Measurements from ENCODE around the gene TMEM190.

Gene TMEM190

DNA sequence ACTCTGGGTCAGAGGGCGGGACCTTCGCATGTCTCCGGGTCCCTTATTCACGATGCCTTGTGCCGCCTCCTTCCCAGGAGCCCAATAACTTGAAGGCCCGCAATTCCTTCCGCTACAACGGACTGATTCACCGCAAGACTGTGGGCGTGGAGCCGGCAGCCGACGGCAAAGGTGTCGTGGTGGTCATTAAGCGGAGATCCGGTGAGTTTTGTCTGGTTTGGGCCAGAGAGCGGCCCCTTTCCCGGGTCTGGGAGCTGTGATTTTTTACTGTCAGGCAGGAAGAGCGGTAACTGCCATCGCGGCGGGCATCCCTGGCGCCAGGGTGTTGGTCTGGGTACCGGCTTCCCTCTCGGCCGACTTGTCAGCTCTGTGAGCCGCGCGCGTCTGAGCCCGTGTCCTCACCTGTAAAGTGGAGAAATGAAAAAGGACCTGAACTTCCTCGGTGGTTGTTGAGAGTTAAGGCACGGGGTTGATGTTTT is 9.9 kb downstream of the TMEM190 start:
- peak overlapping the region; percentile 77 for H2AK5ac ChIP-seq (ENCODE audit: low read length)
- H3K79me1 ChIP-seq (ENCODE audit: low read length) = peaks cover 16% of the 10 kb centered on the region
- no CpG with 5 or more reads among the region's 33 CpGs for WGBS (ENCODE audit: extremely low coverage, insufficient coverage, insufficient read length)
- peak overlapping the region; percentile 83 for H3K4me2 ChIP-seq (ENCODE audit: low read length)
- H3K18ac ChIP-seq (ENCODE audit: low read length) = peak overlapping the region; percentile 94
- no peak overlapping the region for H2AFZ ChIP-seq (ENCODE audit: insufficient read depth, low read length, poor library complexity)
- no peak overlapping the region for H2BK5ac ChIP-seq (ENCODE audit: low read depth, low read length, poor library complexity)
- H2BK12ac ChIP-seq (ENCODE audit: low read length) = no peak overlapping the region
- H2BK120ac ChIP-seq (ENCODE audit: insufficient read depth, low read length, poor library complexity) = peak overlapping the region; percentile 37
- H3K23ac ChIP-seq (ENCODE audit: low read length) = no peak overlapping the region
- H3K4ac ChIP-seq (ENCODE audit: low read depth, low read length) = peak overlapping the region; percentile 98
- H3K79me2 ChIP-seq (ENCODE audit: control insufficient read depth, insufficient read depth, low read length, poor library complexity) = peaks cover 28% of the 10 kb centered on the region
- peak overlapping the region; percentile 4 for H3K27ac ChIP-seq (ENCODE audit: low read depth, low read length)
- peak overlapping the region; percentile 15 for H4K91ac ChIP-seq (ENCODE audit: low read depth, low read length)
- H3K4me3 ChIP-seq (ENCODE audit: low read depth, low read length) = peak overlapping the region; percentile 93
- H3K14ac ChIP-seq (ENCODE audit: low read length) = peak overlapping the region; percentile 94
- H4K12ac ChIP-seq (ENCODE audit: low read depth, low read length) = no peak overlapping the region
- peaks cover 46 to 47% of the 10 kb centered on the region in 2 experiments for H3K36me3 ChIP-seq (ENCODE audit: control insufficient read depth in 1 of 2, insufficient read depth in 2 of 2, low read length in 2 of 2)
- H3K9ac ChIP-seq (ENCODE audit: low read length) = peak overlapping the region; percentile 84
- no peaks in the 10 kb centered on the region for H3K27me3 ChIP-seq (ENCODE audit: insufficient read depth, low read length)
- peak; percentile 67 to 71 for DNase-seq
- peaks cover 37% of the 10 kb centered on the region in 2 experiments for H3K4me1 ChIP-seq (ENCODE audit: control insufficient read depth in 1 of 2, insufficient read depth in 2 of 2, low read length in 2 of 2)
- H3K9me3 ChIP-seq (ENCODE audit: insufficient read depth, low read depth, low read length) = no peaks in the 10 kb centered on the region
- H4K8ac ChIP-seq (ENCODE audit: low read depth, low read length) = no peak overlapping the region

DNA sequence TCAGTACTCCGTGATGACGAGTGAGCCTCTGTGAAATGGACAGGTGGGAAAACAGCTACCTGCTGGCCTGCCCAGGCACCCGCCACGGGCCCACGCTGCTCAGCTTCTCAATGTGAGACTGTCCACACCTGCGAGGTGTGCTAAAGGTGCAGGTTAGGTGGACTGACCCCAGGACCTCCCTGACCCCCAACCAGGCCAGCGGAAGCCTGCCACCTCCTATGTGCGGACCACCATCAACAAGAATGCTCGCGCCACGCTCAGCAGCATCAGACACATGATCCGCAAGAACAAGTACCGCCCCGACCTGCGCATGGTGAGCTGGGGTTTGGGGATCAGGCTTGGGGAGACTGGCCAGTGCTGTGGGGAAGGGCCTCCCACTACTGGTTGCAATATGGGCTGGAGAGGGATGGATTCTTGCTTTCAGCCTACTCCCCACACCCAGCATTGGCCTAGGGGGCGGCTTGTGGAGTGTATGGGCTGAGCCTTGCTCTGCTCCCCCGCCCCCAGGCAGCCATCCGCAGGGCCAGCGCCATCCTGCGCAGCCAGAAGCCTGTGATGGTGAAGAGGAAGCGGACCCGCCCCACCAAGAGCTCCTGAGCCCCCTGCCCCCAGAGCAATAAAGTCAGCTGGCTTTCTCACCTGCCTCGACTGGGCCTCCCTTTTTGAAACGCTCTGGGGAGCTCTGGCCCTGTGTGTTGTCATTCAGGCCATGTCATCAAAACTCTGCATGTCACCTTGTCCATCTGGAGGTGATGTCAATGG is 11.3 kb downstream of the TMEM190 start:
- Histone ChIP-seq H4K91ac (ENCODE audit: low read depth, low read length) (no peak overlapping the region), H2AK5ac (ENCODE audit: low read length) (no peak overlapping the region), H3K36me3 (ENCODE audit: control insufficient read depth in 1 of 2, insufficient read depth in 2 of 2, low read length in 2 of 2) (peaks cover 46 to 47% of the 10 kb centered on the region in 2 experiments), H2BK5ac (ENCODE audit: low read depth, low read length, poor library complexity) (no peak overlapping the region), H2BK120ac (ENCODE audit: insufficient read depth, low read length, poor library complexity) (no peak overlapping the region), H3K9ac (ENCODE audit: low read length) (peak overlapping the region; percentile 50), H3K14ac (ENCODE audit: low read length) (no peak overlapping the region), H3K4me3 (ENCODE audit: low read depth, low read length) (peak overlapping the region; percentile 35), H3K23ac (ENCODE audit: low read length) (no peak overlapping the region), H3K4ac (ENCODE audit: low read depth, low read length) (peak overlapping the region; percentile 38), H2BK12ac (ENCODE audit: low read length) (no peak overlapping the region), H3K18ac (ENCODE audit: low read length) (peak overlapping the region; percentile 9), H4K8ac (ENCODE audit: low read depth, low read length) (no peak overlapping the region), H3K27ac (ENCODE audit: low read depth, low read length) (no peak overlapping the region), H3K27me3 (ENCODE audit: insufficient read depth, low read length) (no peaks in the 10 kb centered on the region), H4K12ac (ENCODE audit: low read depth, low read length) (no peak overlapping the region), H3K79me1 (ENCODE audit: low read length) (peaks cover 16% of the 10 kb centered on the region), H3K9me3 (ENCODE audit: insufficient read depth, low read depth, low read length) (no peaks in the 10 kb centered on the region), H3K79me2 (ENCODE audit: control insufficient read depth, insufficient read depth, low read length, poor library complexity) (peaks cover 28% of the 10 kb centered on the region), H2AFZ (ENCODE audit: insufficient read depth, low read length, poor library complexity) (no peak overlapping the region), H3K4me1 (ENCODE audit: control insufficient read depth in 1 of 2, insufficient read depth in 2 of 2, low read length in 2 of 2) (peaks cover 37 to 44% of the 10 kb centered on the region in 2 experiments), H3K4me2 (ENCODE audit: low read length) (peak overlapping the region; percentile 83)
- no peak for DNase-seq
- no CpG with 5 or more reads among the region's 24 CpGs for WGBS (ENCODE audit: extremely low coverage, insufficient coverage, insufficient read length)

DNA sequence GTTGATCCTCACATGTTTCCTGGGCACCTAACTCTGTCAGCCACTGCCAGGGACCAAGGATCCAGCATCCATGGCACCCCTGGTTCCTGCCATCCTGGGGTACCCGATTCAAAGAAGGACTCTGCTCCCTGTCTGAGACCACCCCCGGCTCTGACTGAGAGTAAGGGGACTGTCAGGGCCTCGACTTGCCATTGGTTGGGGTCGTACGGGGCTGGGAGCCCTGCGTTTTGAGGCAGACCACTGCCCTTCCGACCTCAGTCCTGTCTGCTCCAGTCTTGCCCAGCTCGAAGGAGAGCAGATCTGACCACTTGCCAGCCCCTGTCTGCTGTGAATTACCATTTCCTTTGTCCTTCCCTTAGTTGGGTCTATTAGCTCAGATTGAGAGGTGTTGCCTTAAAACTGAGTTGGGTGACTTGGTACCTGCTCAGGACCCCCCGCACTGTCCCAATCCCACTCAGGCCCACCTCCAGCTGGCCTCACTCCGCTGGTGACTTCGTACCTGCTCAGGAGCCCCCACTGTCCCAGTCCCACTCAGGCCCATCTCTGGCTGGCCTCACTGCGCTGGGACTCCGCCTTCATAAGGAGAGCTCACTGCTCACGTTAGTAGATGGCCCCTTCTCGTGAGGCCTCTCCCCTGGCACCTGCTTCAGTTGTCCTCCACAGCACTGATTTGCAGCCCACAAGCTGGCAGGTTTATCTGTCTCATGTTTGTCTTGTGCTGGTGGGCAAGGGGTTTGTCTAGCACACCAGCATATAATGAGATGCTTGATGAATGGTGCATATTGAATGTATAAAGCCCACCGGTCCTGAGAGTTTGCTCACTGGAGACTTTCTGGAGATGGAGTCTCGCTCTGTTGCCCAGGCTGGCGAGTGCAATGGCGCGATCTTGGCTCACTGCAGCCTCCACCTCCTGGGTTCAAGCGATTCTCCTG is 13.0 kb downstream of the TMEM190 start:
- no peaks in the 10 kb centered on the region for H3K27me3 ChIP-seq (ENCODE audit: insufficient read depth, low read length)
- peaks cover 27 to 34% of the 10 kb centered on the region in 2 experiments for H3K4me1 ChIP-seq (ENCODE audit: control insufficient read depth in 1 of 2, insufficient read depth in 2 of 2, low read length in 2 of 2)
- no peak overlapping the region for H3K14ac ChIP-seq (ENCODE audit: low read length)
- H3K4ac ChIP-seq (ENCODE audit: low read depth, low read length) = no peak overlapping the region
- H3K9me3 ChIP-seq (ENCODE audit: insufficient read depth, low read depth, low read length) = no peaks in the 10 kb centered on the region
- H2AFZ ChIP-seq (ENCODE audit: insufficient read depth, low read length, poor library complexity) = no peak overlapping the region
- no CpG with 5 or more reads among the region's 21 CpGs for WGBS (ENCODE audit: extremely low coverage, insufficient coverage, insufficient read length)
- no peak overlapping the region for H2BK120ac ChIP-seq (ENCODE audit: insufficient read depth, low read length, poor library complexity)
- H2AK5ac ChIP-seq (ENCODE audit: low read length) = no peak overlapping the region
- H4K12ac ChIP-seq (ENCODE audit: low read depth, low read length) = no peak overlapping the region
- H3K4me3 ChIP-seq (ENCODE audit: low read depth, low read length) = no peak overlapping the region
- no peak overlapping the region for H3K23ac ChIP-seq (ENCODE audit: low read length)
- peaks cover 46 to 47% of the 10 kb centered on the region in 2 experiments for H3K36me3 ChIP-seq (ENCODE audit: control insufficient read depth in 1 of 2, insufficient read depth in 2 of 2, low read length in 2 of 2)
- H4K91ac ChIP-seq (ENCODE audit: low read depth, low read length) = no peak overlapping the region
- peaks cover 9% of the 10 kb centered on the region for H3K79me1 ChIP-seq (ENCODE audit: low read length)
- H3K18ac ChIP-seq (ENCODE audit: low read length) = no peak overlapping the region
- H3K27ac ChIP-seq (ENCODE audit: low read depth, low read length) = no peak overlapping the region
- no peak overlapping the region for H3K9ac ChIP-seq (ENCODE audit: low read length)
- peaks cover 24% of the 10 kb centered on the region for H3K79me2 ChIP-seq (ENCODE audit: control insufficient read depth, insufficient read depth, low read length, poor library complexity)
- H2BK12ac ChIP-seq (ENCODE audit: low read length) = no peak overlapping the region
- H4K8ac ChIP-seq (ENCODE audit: low read depth, low read length) = no peak overlapping the region
- no peak for DNase-seq
- H3K4me2 ChIP-seq (ENCODE audit: low read length) = no peak overlapping the region
- no peak overlapping the region for H2BK5ac ChIP-seq (ENCODE audit: low read depth, low read length, poor library complexity)

DNA sequence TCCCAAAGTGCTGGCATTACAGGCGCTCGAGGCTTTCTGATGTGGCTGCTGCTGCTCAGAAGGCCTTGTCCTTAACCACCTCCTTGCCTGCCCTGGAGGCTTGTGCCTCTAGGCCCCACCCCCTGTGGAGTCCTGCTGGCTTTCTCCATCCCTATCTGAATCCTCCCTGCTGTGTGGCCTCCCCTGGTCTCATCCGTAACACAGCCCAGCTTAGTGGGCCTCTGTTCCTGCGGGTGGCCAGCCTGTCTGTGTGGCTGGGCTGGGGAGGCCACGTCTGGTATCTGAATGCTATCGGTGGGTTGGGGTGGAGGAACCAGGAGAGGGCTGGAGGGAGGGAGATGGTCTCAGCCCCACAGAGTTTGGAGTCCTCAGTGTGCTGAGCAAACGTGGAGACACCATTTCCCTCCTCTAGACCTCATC is 13.8 kb downstream of the TMEM190 start:
- Histone ChIP-seq H3K9ac (ENCODE audit: low read length) (no peak overlapping the region), H4K12ac (ENCODE audit: low read depth, low read length) (peak overlapping the region; percentile 17), H3K23ac (ENCODE audit: low read length) (no peak overlapping the region), H3K4ac (ENCODE audit: low read depth, low read length) (no peak overlapping the region), H2AK5ac (ENCODE audit: low read length) (no peak overlapping the region), H2BK120ac (ENCODE audit: insufficient read depth, low read length, poor library complexity) (no peak overlapping the region), H3K4me3 (ENCODE audit: low read depth, low read length) (no peak overlapping the region), H2AFZ (ENCODE audit: insufficient read depth, low read length, poor library complexity) (no peak overlapping the region), H3K27me3 (ENCODE audit: insufficient read depth, low read length) (no peaks in the 10 kb centered on the region), H3K9me3 (ENCODE audit: insufficient read depth, low read depth, low read length) (no peaks in the 10 kb centered on the region), H3K79me1 (ENCODE audit: low read length) (peaks cover 7% of the 10 kb centered on the region), H3K18ac (ENCODE audit: low read length) (no peak overlapping the region), H3K27ac (ENCODE audit: low read depth, low read length) (no peak overlapping the region), H2BK12ac (ENCODE audit: low read length) (no peak overlapping the region), H3K79me2 (ENCODE audit: control insufficient read depth, insufficient read depth, low read length, poor library complexity) (peaks cover 24% of the 10 kb centered on the region), H3K4me2 (ENCODE audit: low read length) (no peak overlapping the region), H2BK5ac (ENCODE audit: low read depth, low read length, poor library complexity) (no peak overlapping the region), H3K4me1 (ENCODE audit: control insufficient read depth in 1 of 2, insufficient read depth in 2 of 2, low read length in 2 of 2) (peaks cover 23 to 30% of the 10 kb centered on the region in 2 experiments), H3K14ac (ENCODE audit: low read length) (no peak overlapping the region), H4K8ac (ENCODE audit: low read depth, low read length) (no peak overlapping the region), H4K91ac (ENCODE audit: low read depth, low read length) (no peak overlapping the region), H3K36me3 (ENCODE audit: control insufficient read depth in 1 of 2, insufficient read depth in 2 of 2, low read length in 2 of 2) (peaks cover 46 to 47% of the 10 kb centered on the region in 2 experiments)
- DNase-seq = no peak
- WGBS (ENCODE audit: extremely low coverage, insufficient coverage, insufficient read length) = no CpG with 5 or more reads among the region's 7 CpGs
